CD14-positive monocyte (primary cell): ENCODE measurements around the gene REM1. TPM values are rescaled to one million over a fixed set of nuclear protein-coding genes. Genes with fewer than 3 reads are reported as not detected.
"Not testable (repeated sequence)": the region's sequence is repeated elsewhere in the genome, so short reads cannot be mapped to it uniquely, and the experiment has no call there.

Source experiments
- DNase-seq, 3 donors: peaks; one replicate each; pipeline ENCODE4 v3.0.0-alpha.2; 2011 to 2022
- H2AFZ ChIP-seq: 2 replicates; pipeline ENCODE4 v1.6.0; 2012; ENCODE audit warnings: mild to moderate bottlenecking, low read depth, low read length, inconsistent platforms; ENCODE audit not compliant: insufficient read depth, poor library complexity, severe bottlenecking
- H3K27ac ChIP-seq, 2 donors: 1 replicate in 1 of 2; 2 replicates in 1 of 2; pipeline ENCODE4 v1.5.1; 2012 to 2013; ENCODE audit warnings: low read length in 2 of 2, control low read depth in 1 of 2, inconsistent platforms in 1 of 2, low read depth in 1 of 2, mild to moderate bottlenecking in 1 of 2
- H3K27me3 ChIP-seq, 2 donors: one replicate each; pipeline versions ENCODE4 v1.6.0 to v1.6.1; 2011 to 2013; ENCODE audit warnings: low read length in 2 of 2; ENCODE audit not compliant: control insufficient read depth in 2 of 2, insufficient read depth in 2 of 2
- H3K36me3 ChIP-seq, 2 donors: replicated peaks in 1 of 2; 1 replicate in 1 of 2; 2 replicates in 1 of 2; pipeline versions ENCODE4 v1.5.1 to v1.6.1; 2012 to 2013; ENCODE audit warnings: low read length in 2 of 2, control low read depth in 1 of 2, inconsistent platforms in 1 of 2, mild to moderate bottlenecking in 1 of 2; ENCODE audit not compliant: insufficient read depth in 2 of 2, control insufficient read depth in 1 of 2
- H3K4me1 ChIP-seq, 2 donors: 1 replicate in 1 of 2; 2 replicates in 1 of 2; pipeline versions ENCODE4 v1.5.1 to v1.6.1; 2012 to 2013; ENCODE audit warnings: low read length in 2 of 2, control low read depth in 1 of 2, inconsistent platforms in 1 of 2, mild to moderate bottlenecking in 1 of 2, moderate library complexity in 1 of 2; ENCODE audit not compliant: insufficient read depth in 2 of 2, control insufficient read depth in 1 of 2
- H3K4me2 ChIP-seq: replicated peaks from 2 replicates; pipeline ENCODE3; 2012; ENCODE audit warnings: low read length, moderate library complexity, mild to moderate bottlenecking; ENCODE audit not compliant: poor library complexity, severe bottlenecking; ENCODE audit errors: extremely low read depth
- H3K4me3 ChIP-seq, 3 experiments: fragments of 200-600 bp in 1 of 3; sonication (generic) in 1 of 3; replicated peaks in 1 of 3; 1 replicate in 2 of 3; 2 replicates in 1 of 3; pipeline ENCODE4 v1.5.1; 2011 to 2013; ENCODE audit warnings: low read length in 3 of 3, mild to moderate bottlenecking in 3 of 3, control low read depth in 2 of 3, low read depth in 2 of 3, inconsistent platforms in 1 of 3, moderate library complexity in 1 of 3
- H3K79me2 ChIP-seq: 2 replicates; pipeline ENCODE4 v1.6.0; 2012; ENCODE audit warnings: mild to moderate bottlenecking, control low read depth, inconsistent platforms, low read length, moderate library complexity; ENCODE audit not compliant: insufficient read depth
- H3K9ac ChIP-seq: 2 replicates; pipeline ENCODE4 v1.6.0; 2017; ENCODE audit warnings: low read length, mild to moderate bottlenecking; ENCODE audit not compliant: insufficient read depth, poor library complexity, severe bottlenecking
- H3K9me3 ChIP-seq, 2 donors: replicated peaks in 1 of 2; 1 replicate in 1 of 2; 2 replicates in 1 of 2; pipeline versions ENCODE4 v1.5.1 to v1.6.1; 2012 to 2013; ENCODE audit warnings: low read length in 2 of 2, control low read depth in 1 of 2; ENCODE audit not compliant: control insufficient read depth in 1 of 2, insufficient read depth in 1 of 2
- H4K20me1 ChIP-seq: 2 replicates; pipeline ENCODE4 v1.6.0; 2012; ENCODE audit warnings: mild to moderate bottlenecking, low read length, control low read depth, moderate library complexity; ENCODE audit not compliant: insufficient read depth
- H3K27ac Mint-ChIP-seq, 7 donors: one replicate each; pipeline ENCODE4 v1.8.0; 2020; ENCODE audit warnings: mild to moderate bottlenecking in 7 of 7, mixed read lengths in 7 of 7, moderate library complexity in 6 of 7, inconsistent platforms in 2 of 7
- H3K27me3 Mint-ChIP-seq, 3 donors: one replicate each; pipeline ENCODE4 v1.8.0; 2021 to 2022; ENCODE audit warnings: low read depth in 3 of 3, mild to moderate bottlenecking in 3 of 3, mixed read lengths in 3 of 3, moderate library complexity in 3 of 3, inconsistent platforms in 1 of 3
- H3K36me3 Mint-ChIP-seq, 2 donors: one replicate each; pipeline ENCODE4 v1.8.0; 2020; ENCODE audit warnings: mixed read lengths in 2 of 2, inconsistent platforms in 1 of 2, mild to moderate bottlenecking in 1 of 2
- H3K4me1 Mint-ChIP-seq: one replicate; pipeline ENCODE4 v1.8.0; 2020; ENCODE audit warnings: mild to moderate bottlenecking, mixed read lengths
- H3K4me3 Mint-ChIP-seq, 2 donors: one replicate each; pipeline ENCODE4 v1.8.0; 2020; ENCODE audit warnings: mild to moderate bottlenecking in 2 of 2, mixed read lengths in 2 of 2, moderate library complexity in 1 of 2
- H3K9me3 Mint-ChIP-seq, 7 donors: one replicate each; pipeline ENCODE4 v1.8.0; 2020 to 2022; ENCODE audit warnings: mixed read lengths in 7 of 7, mild to moderate bottlenecking in 6 of 7, moderate library complexity in 6 of 7, inconsistent platforms in 2 of 7
- WGBS: methylation state at CpG from one replicate; pipeline ENCODE4 v1.1.5; 2013; ENCODE audit warnings: missing lambda C conversion rate; ENCODE audit not compliant: insufficient coverage; 5-methylcytosine and 5-hydroxymethylcytosine counted together
- intact Hi-C, 2 donors: fragments of 100-400 bp; cut with micrococcal nuclease; formaldehyde crosslinking; loops; one replicate each; pipeline versions ENCODE4 v1.15.0 to v1.15.1; 2023
- polyA plus RNA-seq, 3 donors: library from polyadenylated mRNA; depleted of rRNA in 1 of 3; unstranded in 2 of 3; stranded (reverse) in 1 of 3; fragments of 300-500 nt in 2 of 3; fragments of >200 nt in 1 of 3; fragmentation: Illumina TruSeq in 2 of 3; gene quantifications; 1 replicate in 2 of 3; 2 replicates in 1 of 3; pipeline ENCODE4 v1.2.3, GENCODE V29; 2012 to 2021
- TF ChIP-seq, protein P1 (sequence below): fragments of 200-600 bp; IDR thresholded peaks from one replicate; pipeline ENCODE4 v1.8.0; 2022; ENCODE audit warnings: antibody characterized with exemption, mild to moderate bottlenecking

REM1 gene
- polyA plus RNA-seq, 3 donors: not detected

DNA sequence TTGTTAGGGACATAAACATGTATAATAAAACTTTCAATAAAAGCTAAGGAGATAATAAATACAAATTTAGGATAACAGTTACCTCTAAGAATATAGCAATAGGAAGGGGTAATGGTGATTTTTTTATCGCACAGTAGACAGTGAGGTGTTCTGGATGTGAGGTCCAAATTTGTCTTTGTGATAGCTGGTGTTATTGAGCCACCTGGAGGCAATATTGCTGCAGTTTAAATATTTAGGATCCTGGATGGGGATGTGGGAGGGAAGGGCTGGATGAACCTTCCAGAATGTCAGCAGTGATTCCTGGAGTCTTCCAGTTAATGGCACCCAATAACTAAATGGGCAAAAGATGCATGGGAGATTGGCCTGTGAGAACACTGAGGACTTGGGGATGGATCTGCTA lies 20.7 kb upstream of the REM1 start:
- H3K9me3 Mint-ChIP-seq: peaks cover 0 to 3% (median 0%) of the 10 kb centered on the region in 7 donors
- no peak overlapping the region for H3K27ac Mint-ChIP-seq
- no peaks in the 10 kb centered on the region for H3K9me3 ChIP-seq
- H3K36me3 Mint-ChIP-seq: no peaks in the 10 kb centered on the region
- no peaks in the 10 kb centered on the region for H4K20me1 ChIP-seq
- H3K79me2 ChIP-seq: no peaks in the 10 kb centered on the region
- 100% methylated on average over 1 of the region's 1 CpG for WGBS
- TF ChIP-seq, protein P1, sequence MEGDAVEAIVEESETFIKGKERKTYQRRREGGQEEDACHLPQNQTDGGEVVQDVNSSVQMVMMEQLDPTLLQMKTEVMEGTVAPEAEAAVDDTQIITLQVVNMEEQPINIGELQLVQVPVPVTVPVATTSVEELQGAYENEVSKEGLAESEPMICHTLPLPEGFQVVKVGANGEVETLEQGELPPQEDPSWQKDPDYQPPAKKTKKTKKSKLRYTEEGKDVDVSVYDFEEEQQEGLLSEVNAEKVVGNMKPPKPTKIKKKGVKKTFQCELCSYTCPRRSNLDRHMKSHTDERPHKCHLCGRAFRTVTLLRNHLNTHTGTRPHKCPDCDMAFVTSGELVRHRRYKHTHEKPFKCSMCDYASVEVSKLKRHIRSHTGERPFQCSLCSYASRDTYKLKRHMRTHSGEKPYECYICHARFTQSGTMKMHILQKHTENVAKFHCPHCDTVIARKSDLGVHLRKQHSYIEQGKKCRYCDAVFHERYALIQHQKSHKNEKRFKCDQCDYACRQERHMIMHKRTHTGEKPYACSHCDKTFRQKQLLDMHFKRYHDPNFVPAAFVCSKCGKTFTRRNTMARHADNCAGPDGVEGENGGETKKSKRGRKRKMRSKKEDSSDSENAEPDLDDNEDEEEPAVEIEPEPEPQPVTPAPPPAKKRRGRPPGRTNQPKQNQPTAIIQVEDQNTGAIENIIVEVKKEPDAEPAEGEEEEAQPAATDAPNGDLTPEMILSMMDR: no peak
- peaks cover 0 to 6% of the 10 kb centered on the region in 2 donors for H3K27me3 ChIP-seq
- H3K36me3 ChIP-seq: no peaks in the 10 kb centered on the region
- no peak for DNase-seq
- H3K4me2 ChIP-seq: no peak overlapping the region
- H2AFZ ChIP-seq: no peak overlapping the region
- no peak overlapping the region for H3K4me3 ChIP-seq
- H3K9ac ChIP-seq: no peak overlapping the region
- H3K4me1 Mint-ChIP-seq: no peaks in the 10 kb centered on the region
- no peak overlapping the region for H3K27ac ChIP-seq
- intact Hi-C loops: no loop called here
- no peak overlapping the region for H3K4me3 Mint-ChIP-seq
- H3K4me1 ChIP-seq: no peaks in the 10 kb centered on the region
- peaks cover 3 to 21% (median 13%) of the 10 kb centered on the region in 3 donors for H3K27me3 Mint-ChIP-seq

DNA sequence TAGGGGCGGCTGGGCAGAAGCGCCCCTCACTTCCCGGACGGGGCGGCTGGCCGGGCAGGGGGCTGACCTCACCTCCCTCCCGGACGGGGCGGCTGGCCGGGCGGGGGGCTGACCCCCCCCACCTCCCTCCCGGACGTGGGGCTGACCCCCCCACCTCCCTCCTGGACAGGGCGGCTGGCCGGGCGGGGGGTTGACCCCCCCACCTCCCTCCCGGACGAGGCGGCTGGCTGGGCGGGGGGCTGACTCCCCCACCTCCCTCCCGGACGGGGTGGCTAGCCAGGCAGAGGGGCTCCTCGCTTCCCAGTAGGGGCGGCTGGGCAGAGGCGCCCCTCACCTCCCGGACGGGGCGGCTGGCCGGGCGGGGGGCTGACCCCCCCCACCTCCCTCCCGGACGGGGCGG lies 4.1 kb upstream of the REM1 start:
- H3K27ac Mint-ChIP-seq, H3K4me3 Mint-ChIP-seq, H2AFZ ChIP-seq, H3K9me3 Mint-ChIP-seq, H3K36me3 ChIP-seq, H3K4me3 ChIP-seq, H3K9me3 ChIP-seq, H4K20me1 ChIP-seq, H3K36me3 Mint-ChIP-seq, H3K9ac ChIP-seq, H3K4me2 ChIP-seq, intact Hi-C loops, H3K27ac ChIP-seq, DNase-seq, H3K79me2 ChIP-seq: not testable (repeated sequence)
- Histone ChIP-seq H3K27me3 (peaks cover 10 to 18% of the 10 kb centered on the region in 2 donors), H3K4me1 (peaks cover 23 to 25% of the 10 kb centered on the region in 2 donors)
- Mint-ChIP-seq H3K4me1 (peaks cover 20% of the 10 kb centered on the region), H3K27me3 (peaks cover 20 to 23% (median 21%) of the 10 kb centered on the region in 3 donors)
- WGBS: no CpG with 5 or more reads among the region's 33 CpGs
